Smooth muscle cell (in vitro differentiated cells): ENCODE data around the gene WDR81. TPM values are rescaled to one million over a fixed set of nuclear protein-coding genes. Genes with fewer than 3 reads are reported as not detected.

Experiments used
- DNase-seq: peaks from one replicate; lab custom pipeline; 2025; ENCODE audit not compliant: unreplicated experiment; lab: John Stamatoyannopoulos, UW
- H2AFZ ChIP-seq: fragments of 200-600 bp; sonication (generic); 2 replicates; pipeline ENCODE4 v1.6.0; 2016; ENCODE audit warnings: antibody characterized with exemption, low read depth, mild to moderate bottlenecking
- H3F3A ChIP-seq: fragments of 200-600 bp; sonication (generic); 2 replicates; pipeline ENCODE4 v1.6.0; 2017; ENCODE audit warnings: antibody characterized with exemption, low read depth
- H3K27ac ChIP-seq: fragments of 200-600 bp; sonication (generic); 2 replicates; pipeline ENCODE4 v1.5.1; 2016; ENCODE audit warnings: low read depth, mild to moderate bottlenecking
- H3K27me3 ChIP-seq: fragments of 200-600 bp; sonication (generic); 2 replicates; pipeline ENCODE4 v1.6.1; 2016; ENCODE audit warnings: low read depth, mild to moderate bottlenecking
- H3K36me3 ChIP-seq: fragments of 200-600 bp; sonication (generic); 2 replicates; pipeline ENCODE4 v1.5.1; 2016; ENCODE audit warnings: low read depth
- H3K4me1 ChIP-seq: fragments of 200-600 bp; sonication (generic); 2 replicates; pipeline ENCODE4 v1.5.1; 2016; ENCODE audit warnings: low read depth
- H3K4me2 ChIP-seq: fragments of 200-600 bp; sonication (generic); 2 replicates; pipeline ENCODE4 v1.6.0; 2016; ENCODE audit warnings: mild to moderate bottlenecking
- H3K4me3 ChIP-seq: fragments of 200-600 bp; sonication (generic); 2 replicates; pipeline ENCODE4 v1.5.1; 2016; ENCODE audit warnings: mild to moderate bottlenecking
- H3K79me2 ChIP-seq: fragments of 200-600 bp; sonication (generic); 2 replicates; pipeline ENCODE4 v1.6.0; 2016; ENCODE audit warnings: low read depth, mild to moderate bottlenecking
- H3K9ac ChIP-seq: fragments of 200-600 bp; sonication (generic); 2 replicates; pipeline ENCODE4 v1.6.0; 2016; ENCODE audit warnings: low read depth
- H3K9me3 ChIP-seq: fragments of 200-600 bp; sonication (generic); replicated peaks from 2 replicates; pipeline ENCODE4 v1.5.1; 2016; ENCODE audit warnings: low read depth
- H4K20me1 ChIP-seq: fragments of 200-600 bp; sonication (generic); 2 replicates; pipeline ENCODE4 v1.6.0; 2016; ENCODE audit warnings: low read depth
- WGBS: methylation state at CpG from one replicate; pipeline ENCODE4 v1.1.7; 2016; ENCODE audit warnings: low lambda C conversion rate; 5-methylcytosine and 5-hydroxymethylcytosine counted together
- polyA plus RNA-seq: library from polyadenylated mRNA; unstranded; fragments of >200 nt; fragmentation: Nextera tagmentation; extraction: Ambion mirVana; gene quantifications from 2 replicates; pipeline ENCODE4 v1.2.1, GENCODE V29; 2016
- total RNA-seq: library from RNA; depleted of rRNA; stranded (reverse); fragments of >200 nt; gene quantifications from 2 replicates; pipeline ENCODE4 v1.2.3, GENCODE V29; 2014
- TF ChIP-seq, protein P1 (sequence below): fragments of 200-600 bp; sonication (generic); IDR thresholded peaks from 2 replicates; pipeline ENCODE4 v1.5.1; 2017; ENCODE audit warnings: borderline replicate concordance, mild to moderate bottlenecking, antibody characterized with exemption; ENCODE audit not compliant: insufficient read depth, poor library complexity, severe bottlenecking

The WDR81 gene
- total and polyA plus RNA-seq, 2 experiments from 2014 or later, result 5.6 to 9.7 TPM

DNA sequence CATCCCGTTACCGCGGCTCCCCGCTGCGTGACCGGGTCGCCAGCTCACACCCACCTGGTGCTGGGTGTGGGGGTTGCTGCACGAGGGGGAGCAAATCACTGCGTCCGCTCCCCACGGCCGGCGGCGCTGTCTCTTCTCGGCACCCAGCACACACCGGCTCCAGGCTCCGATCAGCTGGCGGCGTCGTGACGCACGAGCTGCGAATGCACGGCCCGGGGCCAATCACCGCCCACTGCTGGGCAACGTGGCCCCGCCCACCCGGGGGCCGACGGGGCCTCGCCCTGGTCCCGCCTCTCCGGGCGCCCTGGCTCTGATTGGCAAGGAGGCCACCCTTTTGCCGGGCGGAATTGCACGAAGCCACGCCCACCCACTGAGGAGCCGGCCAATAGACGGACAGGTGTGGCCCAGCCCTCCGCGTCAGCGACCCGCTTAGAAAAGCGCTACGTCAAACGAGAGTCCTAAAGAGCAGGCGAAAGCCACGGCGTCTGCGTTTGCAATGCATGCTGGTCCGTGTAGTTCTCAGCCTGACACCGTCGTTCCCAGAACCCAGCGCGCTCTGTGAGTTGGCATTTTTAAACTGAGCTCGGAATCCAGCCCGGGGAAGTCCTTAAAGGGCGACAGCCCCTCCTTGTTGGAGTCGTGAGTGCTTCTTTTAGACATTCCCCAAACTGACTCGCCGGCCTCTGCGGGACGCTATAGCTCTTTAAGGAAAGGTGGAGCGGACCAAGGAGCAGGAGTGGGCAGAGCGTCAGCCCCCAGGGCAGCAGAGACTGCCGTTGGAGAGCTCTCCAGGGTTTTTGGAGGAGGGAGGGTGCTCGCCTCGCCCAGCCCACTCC lies 8.2 kb upstream of the WDR81 start:
- peaks cover 40% of the 10 kb centered on the region for H3F3A ChIP-seq
- TF ChIP-seq, protein P1, sequence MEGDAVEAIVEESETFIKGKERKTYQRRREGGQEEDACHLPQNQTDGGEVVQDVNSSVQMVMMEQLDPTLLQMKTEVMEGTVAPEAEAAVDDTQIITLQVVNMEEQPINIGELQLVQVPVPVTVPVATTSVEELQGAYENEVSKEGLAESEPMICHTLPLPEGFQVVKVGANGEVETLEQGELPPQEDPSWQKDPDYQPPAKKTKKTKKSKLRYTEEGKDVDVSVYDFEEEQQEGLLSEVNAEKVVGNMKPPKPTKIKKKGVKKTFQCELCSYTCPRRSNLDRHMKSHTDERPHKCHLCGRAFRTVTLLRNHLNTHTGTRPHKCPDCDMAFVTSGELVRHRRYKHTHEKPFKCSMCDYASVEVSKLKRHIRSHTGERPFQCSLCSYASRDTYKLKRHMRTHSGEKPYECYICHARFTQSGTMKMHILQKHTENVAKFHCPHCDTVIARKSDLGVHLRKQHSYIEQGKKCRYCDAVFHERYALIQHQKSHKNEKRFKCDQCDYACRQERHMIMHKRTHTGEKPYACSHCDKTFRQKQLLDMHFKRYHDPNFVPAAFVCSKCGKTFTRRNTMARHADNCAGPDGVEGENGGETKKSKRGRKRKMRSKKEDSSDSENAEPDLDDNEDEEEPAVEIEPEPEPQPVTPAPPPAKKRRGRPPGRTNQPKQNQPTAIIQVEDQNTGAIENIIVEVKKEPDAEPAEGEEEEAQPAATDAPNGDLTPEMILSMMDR, result no peak
- no peaks in the 10 kb centered on the region for H3K27me3 ChIP-seq
- H3K4me1 ChIP-seq, result peaks cover 22% of the 10 kb centered on the region
- H3K4me2 ChIP-seq, result peak overlapping the region; percentile 99
- H3K79me2 ChIP-seq, result peaks cover 45% of the 10 kb centered on the region
- DNase-seq, result peak; percentile 98
- H3K9me3 ChIP-seq, result no peaks in the 10 kb centered on the region
- H2AFZ ChIP-seq, result no peak overlapping the region
- peaks cover 47% of the 10 kb centered on the region for H4K20me1 ChIP-seq
- under 1% methylated on average over 53 of the region's 70 CpGs for WGBS
- peak overlapping the region; percentile 100 for H3K9ac ChIP-seq
- peak overlapping the region; percentile 97 for H3K4me3 ChIP-seq
- H3K27ac ChIP-seq, result peak overlapping the region; percentile 99
- no peaks in the 10 kb centered on the region for H3K36me3 ChIP-seq

- TF ChIP-seq, protein P1, result no peak
- peaks cover 37% of the 10 kb centered on the region for H3K79me2 ChIP-seq
- no peaks in the 10 kb centered on the region for H3K36me3 ChIP-seq
- H3K9ac ChIP-seq, result peak overlapping the region; percentile 94
- H2AFZ ChIP-seq, result no peak overlapping the region
- H3K4me1 ChIP-seq, result peaks cover 21% of the 10 kb centered on the region
- peak overlapping the region; percentile 98 for H3K27ac ChIP-seq
- DNase-seq, result peak; percentile 66
- no peaks in the 10 kb centered on the region for H3K9me3 ChIP-seq
- no peaks in the 10 kb centered on the region for H3K27me3 ChIP-seq
- WGBS, result 3% methylated on average over 13 of the region's 13 CpGs
- H3K4me3 ChIP-seq, result peak overlapping the region; percentile 60
- H4K20me1 ChIP-seq, result peaks cover 38% of the 10 kb centered on the region
- peak overlapping the region; percentile 85 for H3K4me2 ChIP-seq
- peaks cover 36% of the 10 kb centered on the region for H3F3A ChIP-seq
Observed at GRCh38 chr17:1716912-1717695, 7.4 kb upstream of the WDR81 start.

DNA sequence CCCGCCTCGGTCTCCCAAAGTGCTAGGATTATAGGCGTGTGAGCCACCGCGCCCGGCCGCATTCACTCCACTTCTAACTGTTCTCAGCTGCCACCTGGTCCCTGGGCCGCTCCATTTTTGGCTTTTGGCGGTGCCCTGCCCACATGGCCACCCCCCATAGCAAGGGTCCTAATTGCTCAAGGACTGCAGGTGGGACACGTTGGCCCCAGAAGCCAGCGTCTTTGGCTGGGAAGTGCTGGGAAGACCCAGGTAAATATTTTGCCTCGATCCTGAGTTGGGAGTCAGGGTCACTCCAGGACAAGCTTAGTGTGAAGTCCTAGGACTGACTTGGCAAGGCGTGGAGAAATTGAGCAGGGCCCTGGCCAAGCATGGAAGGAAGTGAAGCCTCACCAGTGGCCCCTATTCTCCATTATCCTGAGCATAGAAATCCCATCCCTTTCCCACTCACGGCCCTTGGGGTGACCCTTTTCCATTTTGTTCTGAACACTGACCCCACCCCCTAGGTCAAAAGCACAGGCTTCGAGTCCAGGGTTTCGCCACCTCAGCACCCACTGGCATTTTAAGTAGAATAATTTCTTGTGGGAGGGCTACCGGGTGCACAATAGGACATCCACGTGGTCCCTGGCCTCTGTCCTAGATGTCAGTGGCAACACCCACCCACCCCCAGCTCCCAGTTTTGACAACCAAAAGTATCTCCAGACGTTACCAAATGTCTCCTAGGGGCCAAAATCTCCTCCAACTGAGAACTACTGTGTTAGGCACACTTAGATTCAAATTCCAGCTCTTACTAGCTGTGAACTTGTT lies 5.9 kb upstream of the WDR81 start:
- no peak overlapping the region for H2AFZ ChIP-seq
- H3K9me3 ChIP-seq, result no peaks in the 10 kb centered on the region
- 93% methylated on average over 19 of the region's 19 CpGs for WGBS
- H3K4me1 ChIP-seq, result peaks cover 15% of the 10 kb centered on the region
- DNase-seq, result no peak
- H4K20me1 ChIP-seq, result peaks cover 24% of the 10 kb centered on the region
- TF ChIP-seq, protein P1, result no peak
- no peak overlapping the region for H3K9ac ChIP-seq
- H3F3A ChIP-seq, result peaks cover 25% of the 10 kb centered on the region
- no peaks in the 10 kb centered on the region for H3K27me3 ChIP-seq
- no peaks in the 10 kb centered on the region for H3K36me3 ChIP-seq
- no peak overlapping the region for H3K4me3 ChIP-seq
- H3K79me2 ChIP-seq, result peaks cover 22% of the 10 kb centered on the region
- H3K4me2 ChIP-seq, result peak overlapping the region; percentile 85
- H3K27ac ChIP-seq, result peak overlapping the region; percentile 98
